Measurements from ENCODE around the gene BCL2L13.

BCL2L13 gene

GRCh38 chr22:17656870-17657395 lies 18.4 kb downstream of the BCL2L13 start:
- no peaks in the 10 kb centered on the region for H3K27me3 ChIP-seq (ENCODE audit: control insufficient read depth in 1 of 2, insufficient read depth in 1 of 2, low read length in 2 of 2)
- no peak overlapping the region for H4K91ac ChIP-seq (ENCODE audit: low read length)
- WGBS: 96% methylated on average over 10 of the region's 10 CpGs
- peaks cover 15% of the 10 kb centered on the region for H3K79me1 ChIP-seq (replicated peaks; ENCODE audit: low read length, poor library complexity, severe bottlenecking)
- H3K14ac ChIP-seq (ENCODE audit: low read length in 2 of 2): no peak overlapping the region
- peaks cover 12 to 18% of the 10 kb centered on the region in 2 experiments for H3K36me3 ChIP-seq (ENCODE audit: control insufficient read depth in 1 of 2, insufficient read depth in 2 of 2, low read depth in 1 of 2, low read length in 2 of 2)
- no peak overlapping the region for H3K4me2 ChIP-seq (ENCODE audit: low read length, poor library complexity, severe bottlenecking)
- H2BK5ac ChIP-seq (ENCODE audit: low read depth, low read length, poor library complexity, severe bottlenecking): no peak overlapping the region
- no peak overlapping the region for H2BK12ac ChIP-seq (ENCODE audit: low read length in 2 of 2)
- no peaks in the 10 kb centered on the region for H3K4me1 ChIP-seq (ENCODE audit: control insufficient read depth, insufficient read depth, low read depth, low read length)
- no peak overlapping the region for H3K18ac ChIP-seq (ENCODE audit: low read depth in 1 of 2, low read length in 2 of 2)
- no peak overlapping the region for H2AFZ ChIP-seq (ENCODE audit: low read depth, low read length)
- no peak overlapping the region for H3K4ac ChIP-seq (ENCODE audit: low read depth in 1 of 2, low read length in 2 of 2)
- no peak overlapping the region for H2BK15ac ChIP-seq (ENCODE audit: low read depth, poor library complexity, severe bottlenecking)
- H3K4me3 ChIP-seq (ENCODE audit: insufficient read depth in 1 of 2, low read depth in 1 of 2, low read length in 2 of 2): peak overlapping the region in 1 of 2 experiments; percentile 37
- no peak overlapping the region for H3K23ac ChIP-seq (ENCODE audit: low read length in 2 of 2)
- no peak overlapping the region for H2BK120ac ChIP-seq (ENCODE audit: low read depth, low read length)
- H2AK5ac ChIP-seq (ENCODE audit: low read length, severe bottlenecking): no peak overlapping the region
- no peak overlapping the region for H3K27ac ChIP-seq (ENCODE audit: low read length, poor library complexity, severe bottlenecking)
- no peaks in the 10 kb centered on the region for H3K9me3 ChIP-seq (ENCODE audit: control insufficient read depth, low read length)
- no peak for DNase-seq
- peak overlapping the region; percentile 49 for H3K9ac ChIP-seq (ENCODE audit: low read length)
- no peak overlapping the region for H4K8ac ChIP-seq (ENCODE audit: low read length)

- whole genome bisulfite sequencing: over 99% methylated on average over 6 of the region's 6 CpGs
- Histone ChIP-seq H3K9me3 (ENCODE audit: control insufficient read depth, low read length) (no peaks in the 10 kb centered on the region), H3K14ac (ENCODE audit: low read length in 2 of 2) (no peak overlapping the region), H3K36me3 (ENCODE audit: control insufficient read depth in 1 of 2, insufficient read depth in 2 of 2, low read depth in 1 of 2, low read length in 2 of 2) (peaks cover 33 to 37% of the 10 kb centered on the region in 2 experiments), H3K18ac (ENCODE audit: low read depth in 1 of 2, low read length in 2 of 2) (no peak overlapping the region), H3K4me1 (ENCODE audit: control insufficient read depth, insufficient read depth, low read depth, low read length) (no peaks in the 10 kb centered on the region), H3K23ac (ENCODE audit: low read length in 2 of 2) (no peak overlapping the region), H3K27ac (ENCODE audit: low read length, poor library complexity, severe bottlenecking) (no peak overlapping the region), H2BK12ac (ENCODE audit: low read length in 2 of 2) (no peak overlapping the region), H3K9ac (ENCODE audit: low read length) (no peak overlapping the region), H2AK5ac (ENCODE audit: low read length, severe bottlenecking) (no peak overlapping the region), H3K4me3 (ENCODE audit: insufficient read depth in 1 of 2, low read depth in 1 of 2, low read length in 2 of 2) (no peak overlapping the region), H4K91ac (ENCODE audit: low read length) (no peak overlapping the region), H2AFZ (ENCODE audit: low read depth, low read length) (no peak overlapping the region), H3K4me2 (ENCODE audit: low read length, poor library complexity, severe bottlenecking) (no peak overlapping the region), H3K4ac (ENCODE audit: low read depth in 1 of 2, low read length in 2 of 2) (no peak overlapping the region), H2BK5ac (ENCODE audit: low read depth, low read length, poor library complexity, severe bottlenecking) (no peak overlapping the region), H4K8ac (ENCODE audit: low read length) (no peak overlapping the region), H2BK15ac (ENCODE audit: low read depth, poor library complexity, severe bottlenecking) (no peak overlapping the region), H3K27me3 (ENCODE audit: control insufficient read depth in 1 of 2, insufficient read depth in 1 of 2, low read length in 2 of 2) (no peaks in the 10 kb centered on the region), H3K79me1 (replicated peaks; ENCODE audit: low read length, poor library complexity, severe bottlenecking) (peaks cover 22% of the 10 kb centered on the region), H2BK120ac (ENCODE audit: low read depth, low read length) (no peak overlapping the region)
- DNase-seq: no peak
Measured at GRCh38 chr22:17664414-17665055, 26.0 kb downstream of the BCL2L13 start.

GRCh38 chr22:17665248-17665647 lies 26.7 kb downstream of the BCL2L13 start:
- H3K23ac ChIP-seq (ENCODE audit: low read length in 2 of 2): no peak overlapping the region
- no peak overlapping the region for H4K8ac ChIP-seq (ENCODE audit: low read length)
- no peak overlapping the region for H2BK15ac ChIP-seq (ENCODE audit: low read depth, poor library complexity, severe bottlenecking)
- no peak overlapping the region for H3K18ac ChIP-seq (ENCODE audit: low read depth in 1 of 2, low read length in 2 of 2)
- no peaks in the 10 kb centered on the region for H3K9me3 ChIP-seq (ENCODE audit: control insufficient read depth, low read length)
- no peak overlapping the region for H2BK5ac ChIP-seq (ENCODE audit: low read depth, low read length, poor library complexity, severe bottlenecking)
- peaks cover 30 to 39% of the 10 kb centered on the region in 2 experiments for H3K36me3 ChIP-seq (ENCODE audit: control insufficient read depth in 1 of 2, insufficient read depth in 2 of 2, low read depth in 1 of 2, low read length in 2 of 2)
- DNase-seq: no peak
- no peak overlapping the region for H3K9ac ChIP-seq (ENCODE audit: low read length)
- no peak overlapping the region for H2BK120ac ChIP-seq (ENCODE audit: low read depth, low read length)
- H3K27me3 ChIP-seq (ENCODE audit: control insufficient read depth in 1 of 2, insufficient read depth in 1 of 2, low read length in 2 of 2): no peaks in the 10 kb centered on the region
- no peak overlapping the region for H3K4me3 ChIP-seq (ENCODE audit: insufficient read depth in 1 of 2, low read depth in 1 of 2, low read length in 2 of 2)
- peaks cover 22% of the 10 kb centered on the region for H3K79me1 ChIP-seq (replicated peaks; ENCODE audit: low read length, poor library complexity, severe bottlenecking)
- no peaks in the 10 kb centered on the region for H3K4me1 ChIP-seq (ENCODE audit: control insufficient read depth, insufficient read depth, low read depth, low read length)
- no peak overlapping the region for H3K4me2 ChIP-seq (ENCODE audit: low read length, poor library complexity, severe bottlenecking)
- no peak overlapping the region for H4K91ac ChIP-seq (ENCODE audit: low read length)
- no peak overlapping the region for H2AK5ac ChIP-seq (ENCODE audit: low read length, severe bottlenecking)
- H2AFZ ChIP-seq (ENCODE audit: low read depth, low read length): no peak overlapping the region
- H3K27ac ChIP-seq (ENCODE audit: low read length, poor library complexity, severe bottlenecking): no peak overlapping the region
- H3K4ac ChIP-seq (ENCODE audit: low read depth in 1 of 2, low read length in 2 of 2): no peak overlapping the region
- no peak overlapping the region for H3K14ac ChIP-seq (ENCODE audit: low read length in 2 of 2)
- WGBS: 100% methylated on average over 2 of the region's 3 CpGs
- H2BK12ac ChIP-seq (ENCODE audit: low read length in 2 of 2): no peak overlapping the region

- H2AK5ac ChIP-seq (ENCODE audit: low read length, severe bottlenecking): no peak overlapping the region
- no peak overlapping the region for H3K18ac ChIP-seq (ENCODE audit: low read depth in 1 of 2, low read length in 2 of 2)
- H3K4me2 ChIP-seq (ENCODE audit: low read length, poor library complexity, severe bottlenecking): no peak overlapping the region
- no peak overlapping the region for H3K14ac ChIP-seq (ENCODE audit: low read length in 2 of 2)
- no peak overlapping the region for H3K4me3 ChIP-seq (ENCODE audit: insufficient read depth in 1 of 2, low read depth in 1 of 2, low read length in 2 of 2)
- no peaks in the 10 kb centered on the region for H3K4me1 ChIP-seq (ENCODE audit: control insufficient read depth, insufficient read depth, low read depth, low read length)
- DNase-seq: no peak
- H2AFZ ChIP-seq (ENCODE audit: low read depth, low read length): no peak overlapping the region
- no peaks in the 10 kb centered on the region for H3K9me3 ChIP-seq (ENCODE audit: control insufficient read depth, low read length)
- no peak overlapping the region for H3K27ac ChIP-seq (ENCODE audit: low read length, poor library complexity, severe bottlenecking)
- H3K79me1 ChIP-seq (replicated peaks; ENCODE audit: low read length, poor library complexity, severe bottlenecking): peaks cover 26% of the 10 kb centered on the region
- H2BK120ac ChIP-seq (ENCODE audit: low read depth, low read length): no peak overlapping the region
- no peaks in the 10 kb centered on the region for H3K27me3 ChIP-seq (ENCODE audit: control insufficient read depth in 1 of 2, insufficient read depth in 1 of 2, low read length in 2 of 2)
- WGBS: 93% methylated on average over 3 of the region's 3 CpGs
- H2BK15ac ChIP-seq (ENCODE audit: low read depth, poor library complexity, severe bottlenecking): no peak overlapping the region
- no peak overlapping the region for H4K91ac ChIP-seq (ENCODE audit: low read length)
- H2BK12ac ChIP-seq (ENCODE audit: low read length in 2 of 2): no peak overlapping the region
- peaks cover 30 to 44% of the 10 kb centered on the region in 2 experiments for H3K36me3 ChIP-seq (ENCODE audit: control insufficient read depth in 1 of 2, insufficient read depth in 2 of 2, low read depth in 1 of 2, low read length in 2 of 2)
- no peak overlapping the region for H3K9ac ChIP-seq (ENCODE audit: low read length)
- no peak overlapping the region for H3K4ac ChIP-seq (ENCODE audit: low read depth in 1 of 2, low read length in 2 of 2)
- no peak overlapping the region for H2BK5ac ChIP-seq (ENCODE audit: low read depth, low read length, poor library complexity, severe bottlenecking)
- no peak overlapping the region for H4K8ac ChIP-seq (ENCODE audit: low read length)
- H3K23ac ChIP-seq (ENCODE audit: low read length in 2 of 2): no peak overlapping the region
Measured at GRCh38 chr22:17665854-17666253, 27.3 kb downstream of the BCL2L13 start.
